Lower leg skin (tissue), 3 donors: Measurements from ENCODE around the gene PMIS2.

Experiments
- POLR2A ChIP-seq, 2 donors: fragments of 450-650 bp; IDR thresholded peaks; one replicate each; pipeline ENCODE4 v1.6.1; 2016 to 2017; ENCODE audit warnings: antibody characterized with exemption in 2 of 2, mild to moderate bottlenecking in 1 of 2, moderate library complexity in 1 of 2
- TF ChIP-seq, protein P1 (sequence below), 3 donors: fragments of 450-650 bp; IDR thresholded peaks; one replicate each; pipeline ENCODE4 v1.5.1; 2016; ENCODE audit warnings: antibody characterized with exemption in 3 of 3, mild to moderate bottlenecking in 3 of 3, moderate library complexity in 2 of 3

DNA sequence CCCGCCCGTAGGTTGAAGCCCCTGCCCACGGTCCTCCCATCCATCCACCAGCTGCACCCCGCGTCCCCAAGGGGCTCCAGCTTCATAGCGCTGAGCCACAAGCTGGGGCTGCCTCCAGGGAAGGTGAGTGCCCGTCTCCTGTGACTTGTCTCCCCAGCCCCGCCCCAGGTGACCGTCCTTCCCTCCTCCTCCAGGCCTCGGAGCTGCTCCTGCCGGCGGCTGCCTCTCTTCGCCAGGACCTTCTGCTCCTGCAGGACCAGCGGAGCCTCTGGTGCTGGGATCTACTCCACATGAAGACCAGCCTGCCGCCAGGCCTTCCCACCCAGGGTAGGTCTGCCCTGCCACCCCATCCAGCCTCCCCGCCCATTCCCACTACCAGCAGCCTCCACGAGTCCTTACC lies 34.0 kb downstream of the PMIS2 start:
- TF ChIP-seq, protein P1, sequence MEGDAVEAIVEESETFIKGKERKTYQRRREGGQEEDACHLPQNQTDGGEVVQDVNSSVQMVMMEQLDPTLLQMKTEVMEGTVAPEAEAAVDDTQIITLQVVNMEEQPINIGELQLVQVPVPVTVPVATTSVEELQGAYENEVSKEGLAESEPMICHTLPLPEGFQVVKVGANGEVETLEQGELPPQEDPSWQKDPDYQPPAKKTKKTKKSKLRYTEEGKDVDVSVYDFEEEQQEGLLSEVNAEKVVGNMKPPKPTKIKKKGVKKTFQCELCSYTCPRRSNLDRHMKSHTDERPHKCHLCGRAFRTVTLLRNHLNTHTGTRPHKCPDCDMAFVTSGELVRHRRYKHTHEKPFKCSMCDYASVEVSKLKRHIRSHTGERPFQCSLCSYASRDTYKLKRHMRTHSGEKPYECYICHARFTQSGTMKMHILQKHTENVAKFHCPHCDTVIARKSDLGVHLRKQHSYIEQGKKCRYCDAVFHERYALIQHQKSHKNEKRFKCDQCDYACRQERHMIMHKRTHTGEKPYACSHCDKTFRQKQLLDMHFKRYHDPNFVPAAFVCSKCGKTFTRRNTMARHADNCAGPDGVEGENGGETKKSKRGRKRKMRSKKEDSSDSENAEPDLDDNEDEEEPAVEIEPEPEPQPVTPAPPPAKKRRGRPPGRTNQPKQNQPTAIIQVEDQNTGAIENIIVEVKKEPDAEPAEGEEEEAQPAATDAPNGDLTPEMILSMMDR (IDR thresholded peaks at IDR 0.05) = no peak
- no peak for TF ChIP-seq POLR2A (IDR thresholded peaks at IDR 0.05)
